ENCODE results near the gene ARID4B. TPM values are rescaled to one million over a fixed set of nuclear protein-coding genes. Genes with fewer than 3 reads are reported as not detected.
"Not testable (repeated sequence)": the region's sequence is repeated elsewhere in the genome, so short reads cannot be mapped to it uniquely, and the experiment has no call there.

Gene ARID4B
- polyA plus RNA-seq, 1 donor (not counting 4 experiments of a cell fraction or from before 2014, with no cell fraction given) = 12.7 TPM

DNA sequence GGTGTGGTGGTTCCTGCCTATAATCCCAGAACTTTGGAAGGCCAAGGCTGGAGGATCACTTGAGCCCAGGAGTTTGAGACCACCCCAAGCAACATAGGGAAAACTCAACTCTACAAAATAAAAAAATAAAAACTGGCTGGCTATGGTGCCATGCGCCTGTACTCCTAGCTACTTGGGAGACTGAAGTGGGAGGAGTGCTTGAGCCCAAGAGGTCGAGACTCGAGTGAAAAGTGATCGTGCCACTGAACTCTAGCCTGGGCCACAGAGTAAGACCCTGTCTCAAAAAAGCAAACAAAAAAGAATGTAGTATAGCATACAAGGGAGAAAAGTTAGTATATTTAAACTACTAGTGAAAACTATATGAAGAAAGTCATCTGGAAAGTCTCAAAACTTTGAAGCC lies 66.7 kb downstream of the ARID4B start:
- Histone ChIP-seq H3K27me3 (ENCODE audit: control insufficient read depth, extremely low read depth, insufficient read depth, low read length) (no peaks in the 10 kb centered on the region), H3K9me3 (ENCODE audit: control insufficient read depth, low read depth, low read length) (no peaks in the 10 kb centered on the region), H3K27ac (ENCODE audit: control insufficient read depth, insufficient read depth, low read length) (no peak overlapping the region), H3K79me2 (ENCODE audit: control insufficient read depth, insufficient read depth, low read length) (peaks cover 49% of the 10 kb centered on the region), H2AFZ (ENCODE audit: control insufficient read depth, low read length) (no peak overlapping the region), H3K4me1 (ENCODE audit: control insufficient read depth, extremely low read depth, insufficient read depth, low read length) (no peaks in the 10 kb centered on the region), H3K4me3 (ENCODE audit: control insufficient read depth in 2 of 3, extremely low read depth in 1 of 3, insufficient read depth in 2 of 3, low read depth in 1 of 3, low read length in 3 of 3) (no peak overlapping the region), H3K9ac (ENCODE audit: control insufficient read depth, extremely low read depth, insufficient read depth, low read length) (no peak overlapping the region), H3K9me1 (ENCODE audit: control insufficient read depth, extremely low read depth, insufficient read depth, low read length) (no peaks in the 10 kb centered on the region), H4K20me1 (ENCODE audit: control insufficient read depth, extremely low read depth, insufficient read depth, low read length) (no peaks in the 10 kb centered on the region), H3K36me3 (ENCODE audit: control insufficient read depth in 2 of 2, extremely low read depth in 1 of 2, insufficient read depth in 2 of 2, low read length in 2 of 2) (peaks cover 0 to 2% of the 10 kb centered on the region in 2 experiments), H3K4me2 (ENCODE audit: control insufficient read depth, extremely low read depth, insufficient read depth, low read depth, low read length) (no peak overlapping the region)
- dilution Hi-C loops (cut with MboI; ENCODE audit: extremely low pct_ligation_motif_present, low sequenced_read_pairs) = no loop called here
- no peak for DNase-seq (ENCODE audit: low read depth, low spot score)
- TF ChIP-seq CTCF (optimal IDR thresholded peaks at IDR 0.05 in 1 of 3, IDR thresholded peaks at IDR 0.05 in 1 of 3, conservative IDR thresholded peaks at IDR 0.05 in 1 of 3; ENCODE audit: extremely low read depth in 1 of 3, insufficient read depth in 2 of 3, low read length in 3 of 3) (no peak), EZH2 (IDR thresholded peaks at IDR 0.05; ENCODE audit: low read length) (no peak)
- no peak for FAIRE-seq

DNA sequence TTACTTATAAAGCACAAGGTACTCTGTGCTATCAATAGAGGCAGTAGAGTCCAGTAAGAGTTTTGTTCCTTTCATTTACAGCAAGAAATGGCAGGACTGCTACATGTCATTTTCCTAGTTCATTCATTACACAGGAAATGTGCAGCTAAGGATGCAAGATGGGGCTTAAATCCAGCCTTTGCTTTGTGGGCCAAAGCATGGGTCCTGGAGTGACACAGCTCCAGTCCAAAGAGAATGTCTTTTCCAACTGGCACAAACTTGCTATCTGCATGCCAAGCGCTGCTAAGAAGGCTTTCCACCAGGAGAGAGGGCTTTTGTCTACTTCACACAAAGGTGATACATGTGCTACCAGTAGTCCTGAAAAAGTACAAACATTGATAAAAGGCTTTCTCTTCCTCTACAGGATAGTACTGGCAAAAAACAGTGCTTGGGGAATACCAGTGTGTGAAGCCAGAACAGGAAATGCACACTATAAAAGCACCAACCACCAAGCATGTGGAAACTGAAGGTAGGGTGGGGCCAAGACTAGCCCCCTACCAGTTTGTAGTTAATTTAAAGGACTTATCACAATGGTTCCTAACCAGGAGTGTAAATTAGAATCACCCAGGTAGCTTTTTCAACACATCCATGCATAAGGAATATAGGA lies 68.7 kb downstream of the ARID4B start:
- no peaks in the 10 kb centered on the region for H3K27me3 ChIP-seq (ENCODE audit: control insufficient read depth, extremely low read depth, insufficient read depth, low read length)
- H3K9ac ChIP-seq (ENCODE audit: control insufficient read depth, extremely low read depth, insufficient read depth, low read length) = no peak overlapping the region
- TF ChIP-seq EZH2 (IDR thresholded peaks at IDR 0.05; ENCODE audit: low read length) = no peak
- H3K4me1 ChIP-seq (ENCODE audit: control insufficient read depth, extremely low read depth, insufficient read depth, low read length) = no peaks in the 10 kb centered on the region
- DNase-seq (ENCODE audit: low read depth, low spot score) = no peak
- no peak overlapping the region for H3K4me3 ChIP-seq (ENCODE audit: control insufficient read depth in 2 of 3, extremely low read depth in 1 of 3, insufficient read depth in 2 of 3, low read depth in 1 of 3, low read length in 3 of 3)
- peaks cover 0 to 2% of the 10 kb centered on the region in 2 experiments for H3K36me3 ChIP-seq (ENCODE audit: control insufficient read depth in 2 of 2, extremely low read depth in 1 of 2, insufficient read depth in 2 of 2, low read length in 2 of 2)
- dilution Hi-C loops (cut with MboI; ENCODE audit: extremely low pct_ligation_motif_present, low sequenced_read_pairs) = no loop called here
- peaks cover 32% of the 10 kb centered on the region for H3K79me2 ChIP-seq (ENCODE audit: control insufficient read depth, insufficient read depth, low read length)
- H3K27ac ChIP-seq (ENCODE audit: control insufficient read depth, insufficient read depth, low read length) = no peak overlapping the region
- H3K9me1 ChIP-seq (ENCODE audit: control insufficient read depth, extremely low read depth, insufficient read depth, low read length) = no peaks in the 10 kb centered on the region
- no peaks in the 10 kb centered on the region for H3K9me3 ChIP-seq (ENCODE audit: control insufficient read depth, low read depth, low read length)
- FAIRE-seq = no peak
- H4K20me1 ChIP-seq (ENCODE audit: control insufficient read depth, extremely low read depth, insufficient read depth, low read length) = no peaks in the 10 kb centered on the region
- no peak overlapping the region for H2AFZ ChIP-seq (ENCODE audit: control insufficient read depth, low read length)
- no peak overlapping the region for H3K4me2 ChIP-seq (ENCODE audit: control insufficient read depth, extremely low read depth, insufficient read depth, low read depth, low read length)

DNA sequence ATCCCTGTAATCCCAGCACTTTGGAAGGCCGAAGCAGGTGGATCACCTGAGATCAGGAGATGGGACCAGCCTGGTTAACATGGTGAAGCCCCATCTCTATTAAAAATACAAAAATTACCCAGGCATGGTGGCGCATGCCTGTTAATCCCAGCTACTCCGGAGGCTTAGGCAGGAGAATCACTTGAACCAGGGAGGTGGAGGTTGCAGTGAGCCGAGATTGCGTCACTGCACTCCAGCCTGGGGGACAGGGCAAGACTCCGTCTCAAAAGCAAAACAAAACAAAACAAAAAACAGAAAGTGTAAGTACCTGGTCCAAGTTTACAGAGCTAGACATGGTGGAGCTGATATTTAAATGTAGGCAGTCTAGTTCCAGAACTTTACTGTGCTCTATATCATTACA lies 69.9 kb downstream of the ARID4B start:
- H3K9me3 ChIP-seq (ENCODE audit: control insufficient read depth, low read depth, low read length); H3K9ac ChIP-seq (ENCODE audit: control insufficient read depth, extremely low read depth, insufficient read depth, low read length); H2AFZ ChIP-seq (ENCODE audit: control insufficient read depth, low read length); H4K20me1 ChIP-seq (ENCODE audit: control insufficient read depth, extremely low read depth, insufficient read depth, low read length); H3K4me1 ChIP-seq (ENCODE audit: control insufficient read depth, extremely low read depth, insufficient read depth, low read length); H3K27ac ChIP-seq (ENCODE audit: control insufficient read depth, insufficient read depth, low read length); H3K4me3 ChIP-seq (ENCODE audit: control insufficient read depth in 2 of 3, extremely low read depth in 1 of 3, insufficient read depth in 2 of 3, low read depth in 1 of 3, low read length in 3 of 3); H3K4me2 ChIP-seq (ENCODE audit: control insufficient read depth, extremely low read depth, insufficient read depth, low read depth, low read length); FAIRE-seq; dilution Hi-C loops (cut with MboI; ENCODE audit: extremely low pct_ligation_motif_present, low sequenced_read_pairs); H3K9me1 ChIP-seq (ENCODE audit: control insufficient read depth, extremely low read depth, insufficient read depth, low read length); H3K36me3 ChIP-seq (ENCODE audit: control insufficient read depth in 2 of 2, extremely low read depth in 1 of 2, insufficient read depth in 2 of 2, low read length in 2 of 2); DNase-seq (ENCODE audit: low read depth, low spot score); H3K27me3 ChIP-seq (ENCODE audit: control insufficient read depth, extremely low read depth, insufficient read depth, low read length): not testable (repeated sequence)
- H3K79me2 ChIP-seq (ENCODE audit: control insufficient read depth, insufficient read depth, low read length) = peaks cover 23% of the 10 kb centered on the region

Data from keratinocyte (primary cell).